GM12892 (cell line): Measurements from ENCODE around the gene EPHB1.

Source experiments
- POLR2A ChIP-seq: IDR thresholded peaks from 2 replicates; pipeline ENCODE4 v1.6.1; 2011; ENCODE audit warnings: low read depth, low read length, control low read depth
- POLR2AphosphoS5 ChIP-seq: IDR thresholded peaks from 2 replicates; pipeline ENCODE4 v1.6.1; 2011; ENCODE audit warnings: low read depth, low read length, control low read depth
- TAF1 ChIP-seq: IDR thresholded peaks from 2 replicates; pipeline ENCODE4 v1.6.1; 2011; ENCODE audit warnings: low read depth, mild to moderate bottlenecking, control low read depth, low read length, borderline replicate concordance

DNA sequence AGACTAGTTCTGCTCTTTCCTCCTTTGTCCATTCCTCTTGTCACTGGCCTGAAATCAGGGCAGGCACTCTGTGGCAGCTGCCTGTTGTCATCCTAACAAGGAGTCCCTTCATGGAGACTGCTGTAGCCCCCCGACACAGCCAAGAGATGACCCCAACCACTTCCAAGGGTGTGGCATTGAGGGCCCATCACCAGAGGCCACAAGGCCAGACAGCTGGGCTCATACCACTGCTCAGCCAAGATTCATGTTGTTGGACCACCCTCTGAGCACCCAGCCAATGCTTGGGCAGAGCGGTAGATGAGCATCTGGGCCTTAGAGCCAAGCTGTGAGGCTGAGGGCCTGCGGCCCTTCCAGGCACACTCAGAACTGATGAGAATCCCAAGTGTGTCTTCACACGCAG, 85.4 kb downstream of the EPHB1 start:
- no peak for TF ChIP-seq POLR2AphosphoS5
- TF ChIP-seq POLR2A = no peak
- TF ChIP-seq TAF1 = no peak
